ENCODE data around the gene CSRP1.

The CSRP1 gene

GRCh38 chr1:201457508-201457960 lies 49.4 kb downstream of the CSRP1 start:
- in situ Hi-C loops (cut with MboI; ENCODE audit: low sequenced_read_pairs) = no loop called here

GRCh38 chr1:201456499-201457309 lies 50.2 kb downstream of the CSRP1 start:
- in situ Hi-C loops (cut with MboI; ENCODE audit: low sequenced_read_pairs) = no loop called here

- in situ Hi-C loops (cut with MboI; ENCODE audit: low sequenced_read_pairs) = no loop called here
These were observed 51.8 kb downstream of the CSRP1 start for GRCh38 chr1:201455098-201455497.

GRCh38 chr1:201454608-201455007 lies 52.3 kb downstream of the CSRP1 start:
- in situ Hi-C loops (cut with MboI; ENCODE audit: low sequenced_read_pairs) = no loop called here

- in situ Hi-C loops (cut with MboI; ENCODE audit: low sequenced_read_pairs) = no loop called here
These were observed 54.1 kb downstream of the CSRP1 start for GRCh38 chr1:201452866-201453265.

GRCh38 chr1:201450721-201451291 lies 56.1 kb downstream of the CSRP1 start:
- in situ Hi-C loops (cut with MboI; ENCODE audit: low sequenced_read_pairs) = no loop called here

GRCh38 chr1:201448990-201449389 lies 57.9 kb downstream of the CSRP1 start:
- in situ Hi-C loops (cut with MboI; ENCODE audit: low sequenced_read_pairs) = no loop called here

GRCh38 chr1:201447903-201448871 lies 58.7 kb downstream of the CSRP1 start:
- in situ Hi-C loops (cut with MboI; ENCODE audit: low sequenced_read_pairs) = no loop called here

GRCh38 chr1:201445310-201445709 lies 61.6 kb downstream of the CSRP1 start:
- in situ Hi-C loops (cut with MboI; ENCODE audit: low sequenced_read_pairs) = no loop called here

GRCh38 chr1:201444792-201445191 lies 62.1 kb downstream of the CSRP1 start:
- in situ Hi-C loops (cut with MboI; ENCODE audit: low sequenced_read_pairs) = no loop called here

- in situ Hi-C loops (cut with MboI; ENCODE audit: low sequenced_read_pairs) = no loop called here
These were observed 63.2 kb downstream of the CSRP1 start for GRCh38 chr1:201443747-201444146.

GRCh38 chr1:201436969-201437368 lies 70.0 kb downstream of the CSRP1 start:
- in situ Hi-C loops (cut with MboI; ENCODE audit: low sequenced_read_pairs) = no loop called here

- in situ Hi-C loops (cut with MboI; ENCODE audit: low sequenced_read_pairs) = no loop called here
These were observed 70.5 kb downstream of the CSRP1 start for GRCh38 chr1:201436393-201436792.

- in situ Hi-C loops (cut with MboI; ENCODE audit: low sequenced_read_pairs) = no loop called here
These were observed 72.7 kb downstream of the CSRP1 start for GRCh38 chr1:201434266-201434665.

- in situ Hi-C loops (cut with MboI; ENCODE audit: low sequenced_read_pairs) = no loop called here
These were observed 73.3 kb downstream of the CSRP1 start for GRCh38 chr1:201433609-201434008.
